HG03460 (cell line): ENCODE results near the gene FAM120B.
"Not testable (repeated sequence)": the region's sequence is repeated elsewhere in the genome, so short reads cannot be mapped to it uniquely, and the experiment has no call there.

ENCODE experiments used
- ATAC-seq: cut with Tn5 transposase; IDR thresholded peaks from one replicate; pipeline ENCODE4 v1.9.1; 2021; ENCODE audit not compliant: unreplicated experiment

The FAM120B gene

DNA sequence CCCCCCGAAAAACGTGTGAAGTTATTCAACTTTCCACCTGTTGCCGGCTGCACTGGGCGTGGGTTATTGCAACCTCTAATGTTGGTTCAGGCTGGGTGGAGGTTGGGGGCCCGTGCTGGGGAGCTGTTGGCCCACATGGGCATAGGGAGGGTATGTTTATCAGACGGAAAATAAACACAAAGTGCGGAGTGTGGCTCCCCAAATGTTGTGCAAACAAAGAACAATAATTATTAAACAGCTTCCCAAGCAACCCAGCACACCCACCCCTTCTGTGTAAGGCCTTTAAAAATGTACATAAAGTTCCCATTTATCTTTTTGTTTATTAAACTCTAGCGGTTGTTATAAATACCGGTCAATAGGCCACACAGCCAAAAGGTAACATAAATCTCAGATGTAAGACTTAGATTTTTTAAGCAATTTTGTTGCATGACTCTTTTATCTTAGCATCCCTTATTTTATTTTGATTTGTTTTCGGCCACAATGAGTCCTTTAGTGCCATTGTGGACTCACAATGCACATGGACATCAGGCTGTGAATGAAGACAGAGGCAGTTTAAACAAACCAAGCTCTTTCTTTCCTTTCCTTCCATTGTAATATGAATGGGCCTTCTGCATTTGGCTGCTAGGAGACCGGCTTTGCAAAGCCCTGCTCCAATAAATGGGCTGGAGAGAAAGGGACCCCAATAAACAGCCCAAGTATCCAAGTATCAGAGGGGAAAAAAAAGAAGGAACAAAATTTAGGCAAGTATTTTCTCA, 8.8 kb upstream of the FAM120B start:
- ATAC-seq: no peak

DNA sequence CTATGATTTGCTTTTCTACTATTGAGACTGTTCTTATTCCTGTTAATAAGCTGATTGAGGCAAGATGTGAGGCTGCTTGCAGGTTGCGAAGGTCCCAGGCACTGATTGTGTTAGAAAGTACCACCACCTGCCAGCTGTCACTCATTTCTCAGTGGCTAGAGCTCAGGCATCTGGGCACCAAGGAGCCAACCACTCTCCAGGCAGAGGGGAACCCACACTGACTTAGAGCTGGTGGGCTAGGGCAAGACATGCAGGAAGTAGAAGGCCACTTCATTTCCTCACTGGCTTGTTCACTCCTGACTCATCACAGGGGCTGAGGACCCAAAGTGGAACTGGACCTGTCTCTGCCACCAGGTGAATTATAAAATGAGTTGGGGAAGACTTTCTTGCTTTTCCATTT, 7.9 kb upstream of the FAM120B start:
- ATAC-seq: no peak

DNA sequence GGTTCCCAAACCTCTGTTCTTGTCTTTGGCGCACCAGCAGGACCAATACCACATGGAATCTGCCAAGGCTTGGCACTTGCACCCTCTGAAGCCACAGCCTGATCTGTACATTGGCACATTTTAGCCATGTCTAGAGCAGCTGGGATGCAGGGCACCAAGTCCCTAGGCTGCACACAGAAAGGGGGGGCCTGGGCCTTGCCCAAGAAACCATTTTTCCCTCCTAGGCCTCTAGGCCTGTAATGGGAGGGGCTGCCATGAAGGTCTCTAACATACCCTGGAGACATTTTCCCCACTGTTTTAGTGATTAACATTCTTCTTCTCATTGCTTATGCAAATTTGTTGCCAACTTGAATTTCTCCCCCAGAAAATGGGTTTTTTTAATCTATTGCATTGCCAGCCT, 5.4 kb upstream of the FAM120B start:
- no peak for ATAC-seq

DNA sequence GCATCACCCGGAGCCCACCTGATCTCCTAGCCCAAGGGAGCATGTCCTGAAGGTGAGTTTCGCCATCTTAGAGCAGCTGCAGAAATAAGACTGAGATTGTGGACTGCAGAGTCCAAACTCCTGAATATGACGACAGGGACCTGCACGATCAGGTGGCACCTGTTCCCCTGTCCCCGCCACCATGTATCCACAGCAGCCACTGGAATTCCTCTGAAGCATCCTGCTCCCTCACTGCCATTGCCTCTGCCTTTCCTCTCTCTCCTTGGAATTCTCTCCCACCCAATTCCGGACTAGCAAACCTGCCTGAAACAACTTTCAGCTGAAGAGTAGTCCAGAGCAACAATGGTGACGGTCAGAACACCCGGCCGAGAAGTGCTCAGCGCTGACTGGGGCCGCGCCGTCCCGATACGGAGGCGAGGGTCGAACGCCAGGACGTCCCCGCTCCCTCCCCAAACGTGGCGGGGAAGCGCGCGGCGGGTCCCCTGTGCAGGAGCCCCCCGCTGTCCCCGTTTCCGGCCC, 694 bp upstream of the FAM120B start:
- ATAC-seq: peak; percentile 18

DNA sequence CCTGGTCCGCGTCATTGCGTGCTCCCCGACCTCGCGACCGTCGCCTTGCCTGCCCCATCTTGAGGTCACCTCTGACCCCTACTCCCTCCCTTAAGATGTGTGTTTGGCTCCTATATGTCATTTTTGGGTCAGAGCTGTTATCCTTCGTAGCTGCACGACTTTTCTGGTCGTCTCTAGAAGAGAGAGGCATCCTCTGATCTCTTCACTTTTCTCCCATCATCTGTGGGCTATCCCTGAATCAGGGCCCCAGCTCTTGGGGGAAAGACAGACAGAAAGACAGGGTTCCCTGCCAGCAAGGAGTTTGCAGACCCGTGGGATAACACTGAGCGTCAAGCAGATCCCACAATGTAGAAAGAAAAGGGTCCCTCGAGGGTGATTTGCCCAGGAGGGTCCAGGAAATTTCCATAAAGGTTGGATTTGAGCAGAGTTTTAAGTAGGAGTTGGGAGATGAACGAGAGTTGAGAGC, 555 bp downstream of the FAM120B start:
- ATAC-seq: no peak

DNA sequence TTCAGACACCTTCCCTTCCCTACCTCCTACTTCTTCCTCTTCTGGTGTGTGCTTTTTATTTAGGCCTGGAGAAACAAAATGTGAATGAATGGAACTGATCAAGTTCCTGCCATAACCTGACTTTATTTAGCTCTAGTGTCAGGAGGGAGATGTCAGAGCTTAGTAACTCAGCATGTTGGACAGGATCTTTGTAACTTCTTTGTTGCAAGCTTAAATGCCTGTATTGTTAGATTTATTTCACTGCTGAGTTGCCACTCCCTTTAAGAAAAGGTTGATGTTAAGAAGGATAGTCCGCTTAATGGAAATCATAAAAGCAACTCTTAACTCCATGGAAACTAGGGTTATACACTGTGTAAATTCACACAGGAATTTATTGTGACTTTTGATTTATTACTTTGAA, 2.2 kb downstream of the FAM120B start:
- no peak for ATAC-seq

DNA sequence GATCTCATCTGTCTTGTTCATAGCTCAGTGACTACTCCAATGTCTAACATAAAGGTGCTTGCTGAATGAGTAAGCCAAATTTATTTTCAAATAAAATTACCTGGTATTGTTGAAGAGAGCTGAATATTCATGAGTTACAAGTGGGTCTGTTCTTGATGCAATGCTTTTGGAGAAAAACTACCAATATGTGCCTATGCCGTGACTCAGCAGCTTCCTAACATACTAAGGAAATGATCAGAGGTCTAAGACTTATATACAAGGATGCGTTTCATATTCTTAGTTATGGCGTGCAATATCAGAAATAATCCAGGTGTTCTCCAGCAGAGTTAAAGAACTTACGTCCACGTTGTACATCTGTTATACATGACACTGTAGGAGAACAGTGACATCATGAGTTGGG, 5.1 kb downstream of the FAM120B start:
- ATAC-seq: no peak

DNA sequence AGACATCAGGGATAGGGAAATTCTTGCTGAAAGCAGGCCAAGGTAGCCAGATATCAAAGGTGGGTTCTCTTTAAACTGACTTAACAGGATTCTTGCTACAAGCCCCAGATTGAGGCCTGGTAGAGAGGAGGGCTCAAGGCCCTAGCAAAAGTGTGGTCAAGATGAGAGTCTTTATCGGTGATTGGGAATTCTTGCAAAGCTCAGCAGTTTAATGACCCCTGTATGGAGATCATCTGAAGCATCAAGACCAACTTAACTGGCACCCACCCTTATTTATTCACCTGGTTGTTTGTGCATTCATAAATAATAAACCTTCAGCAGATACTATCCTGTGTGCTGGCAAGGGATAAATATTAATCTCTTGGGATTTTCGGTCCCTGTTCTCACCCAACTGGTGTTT, 6.3 kb downstream of the FAM120B start:
- no peak for ATAC-seq

DNA sequence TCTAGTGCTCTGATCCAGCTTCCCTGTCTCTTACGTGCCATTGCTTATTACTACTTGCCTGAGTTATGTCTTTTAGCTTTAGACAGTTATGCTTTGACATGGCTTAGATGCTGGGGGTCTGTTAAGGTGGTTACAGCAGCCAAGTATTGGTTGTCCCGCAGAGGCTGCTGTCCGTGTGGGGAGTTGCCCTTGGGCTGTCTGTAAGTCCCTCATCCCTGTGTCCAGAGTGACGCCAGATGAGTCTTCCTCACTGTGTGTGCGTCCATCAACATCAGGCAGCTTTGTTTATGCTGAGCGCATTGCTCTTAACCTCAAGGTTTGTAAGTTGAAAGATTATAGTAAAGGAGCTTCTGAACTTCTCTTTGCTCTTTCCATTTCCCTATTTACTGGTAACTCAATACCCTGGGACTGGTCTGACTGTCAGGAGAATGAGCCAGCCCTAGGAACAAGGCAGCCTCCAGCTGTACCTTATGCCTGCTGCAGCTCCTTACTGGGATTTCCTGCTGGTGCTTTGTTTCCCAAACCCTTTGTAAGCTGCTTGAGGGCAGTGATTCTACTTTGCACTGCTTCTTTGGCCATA, 7.2 kb downstream of the FAM120B start:
- no peak for ATAC-seq

DNA sequence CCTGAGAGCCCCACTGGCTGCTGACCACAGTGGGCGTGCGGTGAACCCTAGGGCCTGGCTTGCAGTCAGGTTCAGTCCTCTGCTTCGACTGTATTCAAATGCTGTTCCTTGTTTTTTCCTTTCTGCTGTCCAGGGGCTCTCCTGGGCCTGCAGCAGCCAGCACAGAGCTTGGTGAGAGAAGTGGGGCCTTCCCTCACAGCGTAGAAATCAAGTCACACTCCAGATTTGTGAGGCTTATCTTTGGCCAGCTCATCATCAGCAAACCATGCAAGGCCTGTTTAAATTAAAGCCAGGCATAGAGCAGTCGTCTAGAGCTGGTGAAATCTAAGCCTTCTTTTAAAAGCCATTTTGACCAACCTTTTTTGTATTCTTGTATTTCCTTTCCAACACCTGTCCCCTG, 8.4 kb downstream of the FAM120B start:
- no peak for ATAC-seq

DNA sequence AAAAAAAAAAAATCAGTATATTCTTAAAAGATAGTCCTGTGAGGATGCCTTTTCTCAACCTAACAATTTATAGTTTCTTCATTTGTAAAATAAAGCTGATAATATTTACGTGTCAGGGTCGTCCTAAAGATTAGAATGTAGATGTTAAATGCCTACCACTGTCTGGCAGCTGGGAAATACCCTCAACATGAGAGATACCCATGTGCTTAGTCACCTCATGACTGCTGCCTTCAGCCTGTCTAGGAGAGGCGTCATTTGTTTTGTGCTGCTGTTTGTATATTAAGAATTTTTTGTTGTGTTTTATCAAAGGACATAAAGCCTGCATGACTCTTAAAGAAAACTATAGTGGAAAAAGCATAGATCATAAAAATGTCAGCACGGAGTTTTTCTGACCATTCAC, 9.5 kb downstream of the FAM120B start:
- no peak for ATAC-seq

DNA sequence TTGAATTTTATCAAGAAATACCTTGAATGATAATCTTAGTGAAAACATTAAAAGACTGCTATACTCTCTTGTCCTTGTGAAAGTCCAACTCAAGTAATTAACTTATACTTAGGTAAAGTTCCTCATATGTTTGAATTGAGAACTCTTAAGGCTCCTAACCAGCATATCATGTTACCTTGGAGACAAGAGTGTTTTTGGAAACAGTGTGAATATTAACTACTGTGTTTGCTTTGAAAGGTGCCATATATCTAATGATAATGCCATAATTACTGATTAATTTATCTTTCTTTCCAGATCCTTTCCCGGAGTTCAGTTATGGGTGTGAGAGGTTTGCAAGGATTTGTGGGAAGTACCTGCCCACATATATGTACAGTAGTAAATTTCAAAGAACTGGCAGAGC, 10.5 kb downstream of the FAM120B start:
- ATAC-seq: no peak

DNA sequence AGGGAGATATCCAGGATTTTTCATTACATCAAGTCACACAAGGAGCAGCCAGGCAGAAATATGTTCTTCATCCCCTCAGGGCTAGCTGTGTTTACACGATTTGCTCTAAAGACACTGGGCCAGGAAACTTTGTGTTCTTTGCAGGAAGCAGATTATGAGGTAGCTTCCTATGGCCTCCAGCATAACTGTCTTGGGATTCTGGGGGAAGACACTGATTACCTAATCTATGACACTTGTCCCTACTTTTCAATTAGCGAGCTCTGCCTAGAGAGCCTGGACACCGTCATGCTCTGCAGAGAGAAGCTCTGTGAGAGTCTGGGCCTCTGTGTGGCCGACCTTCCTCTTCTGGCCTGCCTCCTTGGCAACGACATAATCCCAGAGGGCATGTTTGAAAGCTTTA, 11.2 kb downstream of the FAM120B start:
- ATAC-seq: no peak

DNA sequence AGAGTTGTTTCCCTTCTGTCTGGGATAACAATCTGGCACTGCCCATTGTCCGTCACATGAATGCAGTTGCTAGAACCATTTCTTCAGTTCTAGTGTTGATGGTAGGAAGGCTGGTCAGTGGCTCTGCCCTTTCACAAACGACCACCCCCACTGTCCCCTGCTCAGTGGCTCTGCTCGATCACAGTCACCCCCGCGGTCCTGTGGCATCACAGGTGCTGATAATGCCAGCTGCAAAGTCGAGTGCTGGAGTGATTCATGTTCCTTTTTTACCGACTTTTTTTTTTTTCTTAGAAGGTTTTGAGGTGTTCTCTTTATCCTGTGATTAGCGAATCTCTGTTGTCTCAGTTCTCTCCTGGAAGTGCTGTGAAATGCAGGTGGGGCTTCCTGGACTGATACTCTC, 22.8 kb downstream of the FAM120B start:
- ATAC-seq: no peak

DNA sequence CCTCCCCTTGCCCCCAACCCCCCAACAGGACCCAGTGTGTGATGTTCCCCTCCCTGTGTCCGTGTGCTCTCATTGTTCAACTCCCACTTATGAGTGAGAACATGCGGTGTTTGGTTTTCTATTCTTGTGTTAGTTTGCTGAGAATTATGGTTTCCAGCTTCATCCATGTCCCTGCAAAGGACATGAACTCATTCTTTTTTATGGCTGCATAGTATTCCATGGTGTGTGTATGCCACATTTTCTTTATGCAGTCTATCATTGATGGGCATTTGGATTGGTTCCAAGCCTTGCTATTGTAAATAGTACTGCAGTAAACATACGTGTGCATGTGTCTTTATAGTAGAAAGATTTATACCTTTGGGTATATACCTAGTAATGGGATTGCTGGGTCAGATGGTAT, 28.6 kb downstream of the FAM120B start:
- not testable (repeated sequence) for ATAC-seq

DNA sequence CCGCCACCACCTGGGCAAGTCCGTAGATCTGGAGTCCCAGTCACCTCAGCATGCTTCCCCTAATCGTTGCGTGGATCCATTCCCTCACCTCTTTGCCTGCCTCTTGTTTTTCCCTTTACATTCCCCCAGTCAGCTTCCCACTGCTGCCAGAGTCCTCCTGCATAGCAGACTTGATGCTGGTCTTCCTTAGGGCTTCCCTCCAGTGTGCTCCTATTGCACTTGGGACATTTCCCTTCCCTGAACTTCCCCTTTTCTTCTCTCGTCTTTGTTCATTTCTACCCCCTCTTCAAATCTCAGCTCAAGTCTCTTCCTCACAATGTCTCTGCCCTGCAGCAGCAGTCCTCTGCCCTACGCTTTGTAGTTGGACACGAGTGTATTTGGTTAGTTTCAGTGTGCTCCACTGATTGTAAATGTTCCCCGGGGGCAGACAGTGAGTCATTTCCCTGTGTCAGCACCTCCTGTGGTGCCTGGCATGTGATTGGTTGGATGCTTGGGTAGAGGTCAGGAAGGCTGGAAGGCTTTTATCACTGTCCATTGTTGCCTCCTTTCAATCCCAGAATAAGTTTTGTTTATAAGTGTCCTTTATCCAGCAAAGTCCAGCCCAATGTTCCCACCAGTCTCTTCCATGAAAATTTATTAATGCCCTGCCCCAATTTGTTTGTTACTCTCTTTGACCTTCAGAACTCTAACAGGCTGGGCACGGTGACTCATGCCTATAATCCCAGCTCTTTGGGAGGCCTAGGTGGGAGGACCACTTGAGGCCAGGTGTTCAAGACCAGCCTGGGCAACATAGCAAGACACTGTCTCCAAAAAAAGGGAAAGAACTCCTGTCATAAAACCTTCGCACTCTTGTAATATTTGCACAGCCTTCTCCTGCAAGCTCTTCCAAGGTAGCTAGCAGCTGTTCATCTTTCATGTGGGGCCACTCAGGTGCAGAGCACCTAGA, 38.3 kb downstream of the FAM120B start:
- ATAC-seq: peak; percentile 59

DNA sequence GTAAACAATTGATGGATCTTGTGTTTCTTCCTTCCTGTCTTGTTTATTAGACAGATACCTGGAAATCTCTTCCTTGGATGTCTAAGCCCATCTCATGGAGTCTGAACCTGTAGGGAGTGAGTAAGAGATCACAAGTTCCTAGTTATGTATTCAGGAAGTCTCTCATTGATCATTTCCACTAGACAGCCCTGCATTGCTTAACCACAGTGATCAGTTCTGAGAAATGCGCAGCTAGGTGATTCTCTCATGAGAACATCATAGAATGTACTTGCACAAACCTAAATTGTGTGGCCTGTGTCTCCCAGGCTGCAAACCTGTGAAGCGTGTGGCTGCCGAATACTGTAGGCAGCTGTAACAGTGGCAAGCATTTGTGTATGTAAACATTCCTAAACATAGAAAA, 39.1 kb downstream of the FAM120B start:
- ATAC-seq: no peak

DNA sequence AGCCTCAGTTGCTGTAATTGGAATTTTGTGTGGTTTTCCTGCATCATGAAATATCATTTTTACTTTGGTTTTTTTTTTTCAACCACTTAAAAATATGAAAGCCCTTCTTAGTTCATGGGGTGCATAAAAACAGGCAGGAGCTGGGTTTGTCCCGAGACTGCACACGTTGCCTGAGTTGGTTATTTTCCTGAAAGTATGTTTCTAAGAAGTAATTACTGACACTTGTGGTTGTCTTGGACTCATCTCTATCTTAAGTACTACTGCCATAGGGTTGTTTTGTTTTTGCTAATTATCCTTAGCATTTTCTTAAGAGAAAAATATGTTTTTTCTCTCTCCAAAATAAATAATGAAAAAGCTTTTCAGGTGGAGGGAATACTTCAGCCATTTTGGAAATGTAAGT, 40.1 kb downstream of the FAM120B start:
- no peak for ATAC-seq

DNA sequence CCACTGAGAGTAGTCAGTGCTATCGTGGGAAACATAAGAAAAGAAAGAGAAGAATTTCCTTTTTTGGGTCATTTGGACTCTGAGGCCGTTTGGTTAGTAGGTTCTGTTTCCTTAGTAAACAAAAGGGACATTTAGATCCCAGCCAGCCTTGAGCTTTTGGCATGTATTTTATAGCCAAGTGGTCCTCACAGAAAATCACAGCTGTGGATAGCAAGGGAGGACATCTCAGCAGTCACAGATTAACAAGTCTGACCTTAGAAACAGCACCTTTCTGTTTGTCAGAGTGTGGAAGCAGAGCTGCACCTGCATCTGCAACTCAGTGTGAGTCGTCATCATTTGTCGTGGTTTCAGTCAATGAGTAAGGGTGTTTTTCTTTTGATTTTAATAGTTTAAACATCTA, 40.5 kb downstream of the FAM120B start:
- peak; percentile 73 for ATAC-seq

DNA sequence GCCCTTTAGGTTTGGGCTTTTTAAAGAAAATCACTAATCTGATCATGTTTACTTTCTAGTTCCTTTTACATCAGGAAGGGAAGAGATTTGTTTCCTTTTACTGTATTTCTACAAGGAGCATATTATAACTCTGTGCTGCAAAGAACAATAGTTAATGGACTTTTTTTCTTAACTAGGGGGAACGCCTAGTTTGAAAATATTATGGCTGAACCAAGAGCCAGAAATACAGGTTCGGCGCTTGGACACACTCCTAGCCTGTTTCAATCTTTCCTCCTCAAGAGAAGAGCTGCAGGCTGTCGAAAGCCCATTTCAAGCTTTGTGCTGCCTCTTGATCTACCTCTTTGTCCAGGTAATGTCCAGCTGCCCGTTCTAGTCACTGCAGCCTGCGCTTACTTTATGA, 41.4 kb downstream of the FAM120B start:
- ATAC-seq: no peak

DNA sequence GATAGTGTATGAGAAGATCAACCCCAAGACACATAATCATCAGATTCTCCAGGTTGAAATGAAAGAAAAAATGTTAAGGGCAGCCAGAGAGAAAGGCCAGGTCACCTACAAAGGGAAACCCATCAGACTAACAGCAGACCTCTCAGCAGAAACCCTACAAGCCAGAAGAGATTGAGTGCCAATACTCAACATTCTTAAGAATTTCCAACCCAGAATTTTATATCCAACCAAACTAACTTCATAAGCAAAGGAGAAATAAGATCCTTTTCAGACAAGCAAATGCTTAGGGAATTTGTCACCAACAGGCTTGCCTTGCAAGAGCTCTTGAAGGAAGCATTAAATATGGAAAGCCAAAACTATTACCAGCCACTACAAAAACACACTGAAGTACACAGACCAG, 44.9 kb downstream of the FAM120B start:
- not testable (repeated sequence) for ATAC-seq

DNA sequence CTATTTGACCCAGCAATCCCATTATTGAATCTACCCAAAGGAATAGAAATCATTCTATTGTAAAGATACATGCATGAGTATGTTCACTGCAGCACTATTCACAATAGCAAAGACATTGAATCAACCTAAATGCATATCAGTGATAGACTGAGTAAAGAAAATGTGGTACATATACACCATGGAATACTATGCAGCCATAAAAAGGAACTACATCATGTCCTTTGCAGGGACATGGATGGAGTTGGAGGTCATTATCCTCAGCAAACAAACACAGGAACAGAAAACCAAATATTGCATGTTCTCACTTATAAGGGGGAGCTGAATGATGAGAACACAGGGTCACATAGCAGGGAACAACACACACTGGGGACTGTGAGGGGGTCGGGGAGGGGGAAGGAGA, 48.6 kb downstream of the FAM120B start:
- not testable (repeated sequence) for ATAC-seq
